Epithelial cell of prostate (primary cell): ENCODE results near the gene XRCC1.
"Not testable (repeated sequence)": the region's sequence is repeated elsewhere in the genome, so short reads cannot be mapped to it uniquely, and the experiment has no call there.

Source experiments
- DNase-seq: peaks from one replicate; pipeline ENCODE4 v3.0.0-alpha.2; 2011; ENCODE audit warnings: low read depth, low spot score
- H3K27ac ChIP-seq: fragments of 450-650 bp; 2 replicates; pipeline ENCODE4 v1.5.1; 2017; ENCODE audit warnings: mild to moderate bottlenecking

XRCC1 gene

GRCh38 chr19:43524922-43525835 lies 50.1 kb downstream of the XRCC1 start:
- DNase-seq = no peak
- peak overlapping the region; percentile 93 for H3K27ac ChIP-seq

- peak overlapping the region; percentile 93 for H3K27ac ChIP-seq
- DNase-seq = not testable (repeated sequence)
These were observed 51.6 kb downstream of the XRCC1 start for GRCh38 chr19:43523696-43524095.

- H3K27ac ChIP-seq = peak overlapping the region; percentile 93
- no peak for DNase-seq
These were observed 52.4 kb downstream of the XRCC1 start for GRCh38 chr19:43522929-43523328.

- peak; percentile 83 for DNase-seq
These were observed 55.8 kb downstream of the XRCC1 start for GRCh38 chr19:43519436-43520088.

GRCh38 chr19:43518051-43518450 lies 57.3 kb downstream of the XRCC1 start:
- DNase-seq = no peak

More at GRCh38 chr19:43519436-43520088, 55.8 kb downstream of the XRCC1 start:
- peak overlapping the region; percentile 91 for H3K27ac ChIP-seq

GRCh38 chr19:43512399-43512798 lies 62.9 kb downstream of the XRCC1 start:
- DNase-seq, H3K27ac ChIP-seq: not testable (repeated sequence)

More at GRCh38 chr19:43518051-43518450, 57.3 kb downstream of the XRCC1 start:
- peak overlapping the region; percentile 91 for H3K27ac ChIP-seq

- no peak for DNase-seq
- H3K27ac ChIP-seq = no peak overlapping the region
These were observed 64.0 kb downstream of the XRCC1 start for GRCh38 chr19:43511324-43511723.

GRCh38 chr19:43510713-43511112 lies 64.6 kb downstream of the XRCC1 start:
- H3K27ac ChIP-seq = no peak overlapping the region
- no peak for DNase-seq

GRCh38 chr19:43507880-43508279 lies 67.4 kb downstream of the XRCC1 start:
- no peak overlapping the region for H3K27ac ChIP-seq
- DNase-seq = no peak

- DNase-seq = no peak
- H3K27ac ChIP-seq = no peak overlapping the region
These were observed 68.7 kb downstream of the XRCC1 start for GRCh38 chr19:43506629-43507028.

GRCh38 chr19:43505941-43506340 lies 69.4 kb downstream of the XRCC1 start:
- no peak for DNase-seq

GRCh38 chr19:43505186-43505456 lies 70.2 kb downstream of the XRCC1 start:
- DNase-seq = no peak
- H3K27ac ChIP-seq = peak overlapping the region; percentile 72

More at GRCh38 chr19:43505941-43506340, 69.4 kb downstream of the XRCC1 start:
- no peak overlapping the region for H3K27ac ChIP-seq

GRCh38 chr19:43504426-43505185 lies 70.7 kb downstream of the XRCC1 start, which contains the start of gene PHLDB3:
Gene PHLDB3 (minus strand): TSS chr19:43504746. CDS start chr19:43504118, 628 bp downstream.
- DNase-seq = no peak
- peak within 1 kb of the TSS; percentile 72 for H3K27ac ChIP-seq

- peak overlapping the region; percentile 72 for H3K27ac ChIP-seq
- DNase-seq = no peak
These were observed 71.6 kb downstream of the XRCC1 start for GRCh38 chr19:43503501-43504425.

GRCh38 chr19:43502419-43502976 lies 72.8 kb downstream of the XRCC1 start:
- no peak overlapping the region for H3K27ac ChIP-seq
- no peak for DNase-seq

- no peak for DNase-seq
- no peak overlapping the region for H3K27ac ChIP-seq
These were observed 73.5 kb downstream of the XRCC1 start for GRCh38 chr19:43501661-43502418.

GRCh38 chr19:43499042-43499441 lies 76.3 kb downstream of the XRCC1 start:
- no peak overlapping the region for H3K27ac ChIP-seq

GRCh38 chr19:43498233-43498842 lies 77.0 kb downstream of the XRCC1 start:
- no peak overlapping the region for H3K27ac ChIP-seq
- no peak for DNase-seq

More at GRCh38 chr19:43499042-43499441, 76.3 kb downstream of the XRCC1 start:
- no peak for DNase-seq
